Hepatic stellate cell (primary cell): ENCODE measurements around the gene TUBGCP2.

Experiments
- DNase-seq: peaks from one replicate; pipeline ENCODE4 v3.0.0; 2011; ENCODE audit warnings: low spot score

The TUBGCP2 gene

GRCh38 chr10:133229265-133230043 is 79.2 kb downstream of the TUBGCP2 start:
- no peak for DNase-seq
